Activated naive CD8-positive, alpha-beta T cell (primary cell): ENCODE data around the gene LRRC52.
"Not testable (repeated sequence)": the region's sequence is repeated elsewhere in the genome, so short reads cannot be mapped to it uniquely, and the experiment has no call there.

ENCODE experiments used
- H3K27ac Mint-ChIP-seq: one replicate; pipeline ENCODE4 v1.8.0; 2021; ENCODE audit warnings: mixed read lengths
- H3K27me3 Mint-ChIP-seq: one replicate; pipeline ENCODE4 v1.8.0; 2021; ENCODE audit warnings: mixed read lengths
- H3K36me3 Mint-ChIP-seq: one replicate; pipeline ENCODE4 v1.8.0; 2021; ENCODE audit warnings: mixed read lengths
- H3K4me1 Mint-ChIP-seq: one replicate; pipeline ENCODE4 v1.8.0; 2021; ENCODE audit warnings: low read depth, mixed read lengths
- H3K4me3 Mint-ChIP-seq: one replicate; pipeline ENCODE4 v1.8.0; 2021; ENCODE audit warnings: mild to moderate bottlenecking, mixed read lengths
- H3K9me3 Mint-ChIP-seq: one replicate; pipeline ENCODE4 v1.8.0; 2021; ENCODE audit warnings: low read depth, mixed read lengths

The LRRC52 gene

DNA sequence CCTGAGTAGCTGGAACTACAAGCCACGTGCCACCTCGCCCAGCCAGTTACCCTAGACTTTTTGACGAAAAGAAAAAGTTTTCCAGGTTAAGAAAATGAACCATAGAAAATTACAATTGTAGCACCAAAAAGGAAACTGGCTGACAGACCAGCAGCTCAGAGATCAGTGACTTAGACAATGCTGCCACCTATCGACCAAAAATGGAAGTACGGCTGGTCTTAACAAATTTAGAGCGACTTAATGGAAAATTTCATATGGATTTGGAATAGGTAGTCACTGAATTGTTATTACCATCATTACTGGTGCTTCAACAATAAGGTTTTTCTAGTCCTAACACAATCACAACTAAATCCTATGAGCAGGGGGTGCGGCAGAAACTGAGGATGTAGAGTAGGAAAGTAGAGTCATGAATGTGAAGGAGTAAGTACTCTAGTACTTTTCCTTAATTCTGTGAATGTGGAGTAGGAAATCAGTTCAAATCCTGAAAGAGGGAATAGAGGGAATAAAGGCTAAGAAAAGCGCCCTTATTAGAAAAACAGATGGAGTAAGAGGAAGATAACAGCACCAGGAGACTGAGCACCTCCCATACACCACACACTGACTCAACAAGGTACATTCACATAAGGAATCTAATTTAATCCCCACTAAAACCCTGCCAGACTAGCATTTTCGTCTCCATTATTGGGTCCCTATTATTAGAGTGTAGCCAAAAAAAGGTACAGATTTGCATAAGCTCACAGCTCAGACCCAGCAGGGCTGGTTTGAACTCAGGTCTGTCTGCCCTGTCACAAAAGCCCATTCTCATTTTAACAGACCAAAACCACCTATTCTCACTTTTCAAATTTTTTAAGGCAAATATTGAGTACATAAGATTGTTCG, 49.4 kb downstream of the LRRC52 start:
- peaks cover 12% of the 10 kb centered on the region for H3K4me1 Mint-ChIP-seq

GRCh38 chr1:165595246-165595938, 51.6 kb downstream of the LRRC52 start:
- H3K36me3 Mint-ChIP-seq: no peaks in the 10 kb centered on the region
- H3K4me1 Mint-ChIP-seq: peaks cover 23% of the 10 kb centered on the region
- peaks cover 33% of the 10 kb centered on the region for H3K27me3 Mint-ChIP-seq
- no peaks in the 10 kb centered on the region for H3K9me3 Mint-ChIP-seq
- H3K27ac Mint-ChIP-seq: no peak overlapping the region
- no peak overlapping the region for H3K4me3 Mint-ChIP-seq

More for the DNA sequence above, 49.4 kb downstream of the LRRC52 start:
- Mint-ChIP-seq H3K36me3 (no peaks in the 10 kb centered on the region), H3K4me3 (no peak overlapping the region), H3K9me3 (no peaks in the 10 kb centered on the region), H3K27me3 (peaks cover 43% of the 10 kb centered on the region), H3K27ac (no peak overlapping the region)

- H3K4me3 Mint-ChIP-seq: peak overlapping the region; percentile 89
- peaks cover 20% of the 10 kb centered on the region for H3K27me3 Mint-ChIP-seq
- peaks cover 22% of the 10 kb centered on the region for H3K4me1 Mint-ChIP-seq
- no peaks in the 10 kb centered on the region for H3K9me3 Mint-ChIP-seq
- H3K27ac Mint-ChIP-seq: peak overlapping the region; percentile 83
- no peaks in the 10 kb centered on the region for H3K36me3 Mint-ChIP-seq
Measured at GRCh38 chr1:165597883-165598675, 54.3 kb downstream of the LRRC52 start.

DNA sequence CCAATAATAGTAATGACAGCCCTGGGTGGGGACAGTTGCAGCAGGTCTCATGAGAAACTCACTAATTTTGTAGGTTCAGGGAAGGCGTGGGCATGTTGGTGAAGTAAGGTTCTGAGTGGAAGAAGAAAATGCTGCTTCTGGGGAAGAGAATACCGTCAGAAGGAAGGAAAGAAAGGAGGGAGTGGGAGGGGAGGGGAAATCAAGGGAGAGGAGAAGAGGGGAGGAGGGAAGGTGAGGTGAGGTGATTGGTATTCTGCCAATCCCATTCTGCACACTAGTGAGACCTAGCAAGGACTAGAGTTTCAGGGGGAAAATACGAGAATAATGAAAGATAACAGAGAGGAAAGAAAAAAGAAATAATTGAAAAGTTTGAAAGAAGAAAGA, 54.9 kb downstream of the LRRC52 start:
- Mint-ChIP-seq H3K4me1 (peaks cover 22% of the 10 kb centered on the region), H3K27me3 (peaks cover 16% of the 10 kb centered on the region), H3K4me3 (peak overlapping the region; percentile 89), H3K9me3 (no peaks in the 10 kb centered on the region), H3K36me3 (no peaks in the 10 kb centered on the region), H3K27ac (peak overlapping the region; percentile 83)

GRCh38 chr1:165600793-165601192, 57.0 kb downstream of the LRRC52 start:
- Mint-ChIP-seq H3K4me3 (no peak overlapping the region), H3K27me3 (peaks cover 6% of the 10 kb centered on the region), H3K4me1 (peaks cover 22% of the 10 kb centered on the region), H3K36me3 (no peaks in the 10 kb centered on the region), H3K27ac (no peak overlapping the region), H3K9me3 (no peaks in the 10 kb centered on the region)

DNA sequence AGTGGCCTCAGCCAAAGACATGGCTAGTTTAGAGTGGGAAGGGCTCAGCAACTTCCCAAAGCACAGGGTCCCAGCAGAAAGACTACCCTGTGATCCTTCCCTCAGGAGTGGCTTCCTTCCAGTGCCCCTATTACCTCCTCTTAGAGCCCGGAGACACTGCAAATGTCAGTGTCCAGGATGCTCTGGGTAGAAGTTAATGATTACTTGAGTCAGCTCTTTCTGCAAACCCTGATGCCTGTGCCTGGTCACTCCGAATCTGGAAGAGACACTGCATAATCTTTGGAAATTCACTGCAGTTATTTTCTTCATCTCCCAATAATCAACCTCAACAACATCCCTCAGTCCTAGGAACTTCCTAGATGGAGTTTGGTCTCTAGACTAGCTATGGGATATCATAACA, 60.0 kb downstream of the LRRC52 start:
- no peak overlapping the region for H3K4me3 Mint-ChIP-seq
- H3K9me3 Mint-ChIP-seq: no peaks in the 10 kb centered on the region
- peaks cover 6% of the 10 kb centered on the region for H3K4me1 Mint-ChIP-seq
- no peaks in the 10 kb centered on the region for H3K36me3 Mint-ChIP-seq
- no peak overlapping the region for H3K27ac Mint-ChIP-seq
- H3K27me3 Mint-ChIP-seq: peaks cover 6% of the 10 kb centered on the region

- H3K27ac Mint-ChIP-seq: no peak overlapping the region
- H3K4me3 Mint-ChIP-seq: no peak overlapping the region
- H3K36me3 Mint-ChIP-seq: no peaks in the 10 kb centered on the region
- peaks cover 8% of the 10 kb centered on the region for H3K27me3 Mint-ChIP-seq
- peaks cover 2% of the 10 kb centered on the region for H3K4me1 Mint-ChIP-seq
- no peaks in the 10 kb centered on the region for H3K9me3 Mint-ChIP-seq
Measured at GRCh38 chr1:165605246-165605645, 61.4 kb downstream of the LRRC52 start.

DNA sequence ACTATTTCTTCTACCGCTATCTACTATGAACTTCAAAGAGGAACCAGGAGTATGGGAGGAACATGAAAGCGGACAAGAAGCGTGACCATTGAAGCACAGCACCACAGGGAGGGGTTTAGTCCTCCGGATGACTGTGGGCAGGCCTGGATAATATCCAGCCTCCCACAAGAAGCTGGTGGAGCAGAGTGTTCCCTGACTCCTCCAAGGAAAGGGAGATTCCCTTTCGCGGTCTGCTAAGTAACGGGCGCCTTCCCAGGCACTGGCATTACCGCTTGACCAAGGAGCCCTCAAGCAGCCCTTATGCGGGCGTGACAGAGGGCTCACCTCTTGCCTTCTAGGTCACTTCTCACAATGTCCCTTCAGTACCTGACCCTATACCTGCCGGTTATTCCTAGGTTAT, 62.9 kb downstream of the LRRC52 start:
- H3K27me3 Mint-ChIP-seq, H3K4me1 Mint-ChIP-seq, H3K36me3 Mint-ChIP-seq, H3K4me3 Mint-ChIP-seq, H3K9me3 Mint-ChIP-seq, H3K27ac Mint-ChIP-seq: not testable (repeated sequence)

- Mint-ChIP-seq H3K27me3 (peaks cover 12% of the 10 kb centered on the region), H3K9me3 (peaks cover 4% of the 10 kb centered on the region), H3K4me3 (no peak overlapping the region), H3K27ac (no peak overlapping the region), H3K4me1 (no peaks in the 10 kb centered on the region), H3K36me3 (peaks cover 4% of the 10 kb centered on the region)
Measured at GRCh38 chr1:165610866-165611265, 67.1 kb downstream of the LRRC52 start.

- peaks cover 4% of the 10 kb centered on the region for H3K36me3 Mint-ChIP-seq
- no peak overlapping the region for H3K4me3 Mint-ChIP-seq
- peaks cover 4% of the 10 kb centered on the region for H3K9me3 Mint-ChIP-seq
- peaks cover 13% of the 10 kb centered on the region for H3K27me3 Mint-ChIP-seq
- H3K4me1 Mint-ChIP-seq: no peaks in the 10 kb centered on the region
- no peak overlapping the region for H3K27ac Mint-ChIP-seq
Measured at GRCh38 chr1:165612062-165612461, 68.3 kb downstream of the LRRC52 start.
